NCI-H1105 treated with DMSO at 0.1 percent for 48 hours (cell line): ENCODE measurements around the gene SPRY4.
"Not testable (repeated sequence)": the region's sequence is repeated elsewhere in the genome, so short reads cannot be mapped to it uniquely, and the experiment has no call there.

Experiments
- DNase-seq: peaks from one replicate; lab custom pipeline; 2025; lab: John Stamatoyannopoulos, UW

Gene SPRY4

DNA sequence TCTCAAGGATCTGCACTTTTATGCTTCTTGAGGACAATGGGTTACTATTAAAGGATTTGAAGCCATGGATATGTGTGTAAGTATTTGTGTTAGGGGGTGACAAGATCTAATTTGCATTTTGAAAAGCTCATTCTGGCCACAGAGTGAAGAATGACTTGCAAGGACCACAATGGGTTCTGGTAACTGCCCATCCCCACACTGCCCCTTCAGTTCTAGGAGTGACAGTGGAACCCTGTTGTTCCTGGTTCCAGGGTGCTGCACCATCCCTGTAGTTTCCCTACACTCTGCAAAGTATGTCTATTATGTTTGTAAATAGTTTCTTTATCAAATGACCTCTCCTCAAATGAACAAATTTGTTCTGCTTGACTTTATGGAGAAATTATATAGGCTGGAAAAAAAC lies 9.7 kb upstream of the SPRY4 start:
- DNase-seq = no peak

DNA sequence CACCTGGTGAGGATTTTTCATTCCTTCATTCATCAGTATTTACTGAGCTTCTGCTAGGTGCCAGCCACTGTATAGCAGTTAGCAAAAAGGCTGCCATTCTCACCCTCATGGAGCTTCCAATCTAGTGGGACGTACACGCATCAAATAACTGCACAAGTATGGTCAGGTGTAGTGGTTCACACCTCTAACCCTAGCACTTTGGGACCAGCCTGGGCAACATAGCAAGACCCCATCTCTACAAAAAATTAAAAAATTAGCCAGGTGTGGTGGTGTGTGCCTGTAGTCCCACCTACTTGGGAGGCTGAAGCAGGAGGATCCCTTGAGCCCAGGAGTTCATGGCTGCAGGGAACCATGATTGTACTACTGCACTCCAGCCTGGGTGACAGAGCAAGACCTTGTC lies 8.9 kb upstream of the SPRY4 start:
- DNase-seq = not testable (repeated sequence)

DNA sequence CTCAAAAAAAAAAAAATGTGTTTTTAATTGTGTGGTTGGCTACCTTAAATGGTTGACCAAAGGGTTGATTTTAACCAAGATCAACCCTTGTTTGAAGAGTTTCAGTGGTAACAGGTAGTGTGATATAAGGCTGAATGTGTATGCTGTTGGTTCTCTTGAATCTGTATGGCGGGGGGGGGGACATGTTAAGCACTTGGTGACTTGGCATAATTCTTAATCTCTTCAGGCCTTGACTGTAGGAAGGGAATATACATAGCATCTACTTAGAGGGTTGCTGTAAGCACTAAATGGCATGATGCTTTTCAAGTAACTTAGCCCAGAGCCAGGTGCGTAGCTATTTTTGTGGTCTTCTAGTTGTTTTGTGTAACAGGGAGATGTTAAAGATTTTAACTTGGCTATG lies 5.6 kb upstream of the SPRY4 start:
- DNase-seq = no peak

DNA sequence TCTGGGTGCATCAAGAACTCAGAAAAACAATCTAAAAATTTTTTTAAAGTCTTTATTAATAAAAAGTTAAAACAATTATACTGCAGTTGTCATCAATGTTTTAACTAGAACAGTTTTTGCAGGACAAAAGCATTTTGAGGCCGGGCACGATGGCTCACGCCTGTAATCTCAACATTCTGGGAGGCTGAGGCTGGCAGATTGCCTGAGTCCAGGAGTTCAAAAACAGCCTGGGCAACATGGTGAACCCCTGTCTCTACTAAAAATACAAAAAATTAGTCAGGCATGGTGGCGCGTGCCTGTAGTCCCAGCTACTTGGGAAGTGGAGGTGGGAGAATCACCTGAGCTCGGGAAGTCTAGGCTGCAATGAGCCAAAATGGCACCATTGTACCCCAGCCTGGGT lies 5.2 kb upstream of the SPRY4 start:
- no peak for DNase-seq

DNA sequence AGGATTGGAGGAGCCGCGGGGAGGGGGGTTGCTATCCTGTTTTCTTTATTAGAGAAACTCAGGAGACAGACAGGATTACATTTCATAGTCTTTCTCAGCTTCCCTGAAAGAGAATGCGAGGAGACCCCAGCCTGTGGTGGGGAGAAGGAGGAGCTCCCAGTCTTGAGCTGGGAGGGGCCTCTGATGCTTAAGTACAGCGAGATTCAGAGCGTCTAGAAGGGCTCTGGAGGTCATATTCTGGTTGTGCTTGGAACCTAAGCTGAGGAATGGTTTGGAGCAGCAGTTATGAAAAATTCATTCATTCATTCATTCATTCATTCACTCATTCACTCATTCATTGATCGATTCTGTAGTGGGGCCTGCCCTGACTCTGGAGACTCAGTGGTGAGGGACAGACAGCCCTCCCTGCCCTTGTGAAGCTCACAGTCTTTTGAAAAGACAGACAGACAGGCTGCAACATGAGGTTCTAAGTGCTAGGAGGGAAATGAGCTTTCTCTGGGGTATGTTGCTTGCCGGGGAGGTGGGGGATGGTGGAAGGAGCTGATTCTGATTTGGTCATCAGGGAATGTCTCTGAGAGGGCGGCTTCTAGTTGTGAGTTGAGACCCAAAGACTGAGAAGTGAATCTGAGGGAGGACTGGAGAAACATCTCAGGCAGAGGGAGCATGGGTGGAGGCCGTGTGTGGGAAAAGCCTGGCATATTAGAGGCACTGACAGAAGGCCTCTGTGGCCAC lies 2.5 kb upstream of the SPRY4 start:
- DNase-seq = no peak

DNA sequence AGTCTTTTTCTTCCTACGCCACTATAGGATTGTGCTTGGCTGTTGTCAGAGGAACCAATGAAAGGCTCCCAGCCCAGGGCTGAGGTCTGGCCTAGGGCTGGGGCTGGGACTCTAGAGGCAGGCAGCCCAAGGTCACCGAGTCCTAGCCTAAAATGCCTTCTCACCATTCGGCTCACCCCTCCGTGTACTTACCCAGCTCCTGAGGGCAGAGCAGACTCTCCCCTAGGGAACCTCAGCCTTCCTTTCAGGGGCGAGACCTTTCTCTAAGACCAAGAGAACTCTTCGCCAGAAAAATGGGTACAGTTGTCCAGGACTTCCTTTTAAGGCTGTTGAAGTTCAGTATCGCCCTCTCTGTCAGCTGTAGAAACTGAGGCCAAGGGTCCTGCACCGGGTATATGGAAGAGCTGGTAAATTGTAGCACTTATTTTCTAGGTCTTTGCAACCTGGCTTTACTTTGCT lies 1.7 kb upstream of the SPRY4 start:
- DNase-seq = no peak

DNA sequence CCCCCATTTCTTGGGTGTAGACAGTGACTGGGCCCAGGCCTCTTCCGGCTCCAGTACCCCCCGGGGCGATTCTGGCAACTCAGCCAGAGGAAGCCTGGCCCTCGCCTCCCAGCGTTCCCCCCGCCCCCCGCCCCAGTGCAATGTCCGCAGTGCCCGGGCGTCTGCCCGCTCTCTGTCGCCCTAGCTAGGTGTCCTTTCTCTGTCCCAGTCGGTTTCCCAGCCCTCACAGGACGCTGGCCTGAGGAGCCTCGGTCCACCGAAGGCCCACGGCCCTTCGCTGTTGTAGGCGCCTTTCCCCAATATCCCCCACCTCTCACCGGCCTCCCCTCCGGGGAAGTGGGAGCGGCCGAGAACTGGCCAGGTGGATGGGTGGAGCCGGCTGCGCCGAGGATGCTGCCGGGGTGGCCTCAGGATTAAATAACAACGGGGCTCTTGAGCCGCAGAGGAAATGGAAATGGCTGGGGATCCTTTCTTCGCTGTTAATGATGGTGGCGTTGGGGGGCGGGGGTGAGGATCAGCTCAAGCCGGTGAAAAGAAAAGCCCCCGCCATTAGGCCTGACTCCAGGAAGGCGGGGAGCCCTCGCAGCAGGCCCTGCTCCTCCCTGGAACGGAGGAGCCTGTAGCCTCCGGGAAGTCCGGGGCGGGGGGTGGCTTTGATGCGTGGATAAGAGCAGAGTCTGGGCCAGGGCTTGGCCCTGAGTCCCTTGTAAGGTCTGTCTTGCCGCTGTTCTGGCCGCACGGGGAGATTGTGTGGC lies 1.1 kb upstream of the SPRY4 start:
- peak; percentile 55 for DNase-seq

DNA sequence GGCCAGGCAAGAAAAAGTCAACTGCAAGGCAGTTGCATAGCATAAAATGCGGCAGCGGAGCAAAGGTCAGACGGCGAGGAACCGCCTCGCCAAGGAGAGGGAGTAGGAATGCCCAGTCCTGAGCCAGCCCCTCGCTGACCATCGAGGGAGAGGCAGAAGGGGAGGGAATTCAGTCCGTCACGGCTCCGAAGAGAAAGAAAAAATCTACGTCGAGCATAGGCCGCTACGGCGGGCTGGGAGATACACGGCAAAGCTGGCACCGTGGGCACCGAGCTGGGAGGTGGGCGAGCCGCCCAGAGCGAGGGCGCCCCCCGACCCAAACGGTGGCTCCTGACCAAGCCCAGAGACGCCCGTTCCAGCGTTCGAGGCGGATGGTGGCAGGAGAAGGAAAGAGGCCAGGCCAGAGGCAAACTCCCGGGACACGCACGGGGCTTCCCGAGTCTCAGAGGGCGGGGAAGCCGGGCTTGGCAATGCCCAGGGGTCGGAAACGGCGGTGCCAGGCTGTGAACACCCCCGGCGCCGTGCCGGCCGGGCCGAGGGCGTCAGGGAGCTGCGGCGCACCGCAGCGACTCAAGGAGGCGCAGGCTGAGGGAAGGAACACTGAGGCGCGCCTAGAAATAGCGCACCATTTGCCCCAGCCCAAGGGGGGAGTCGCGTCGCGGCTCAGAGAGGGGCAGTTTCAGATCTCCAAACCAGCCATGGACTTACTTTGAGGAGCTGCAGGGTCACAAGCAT lies 518 bp downstream of the SPRY4 start:
- DNase-seq = peak; percentile 53

DNA sequence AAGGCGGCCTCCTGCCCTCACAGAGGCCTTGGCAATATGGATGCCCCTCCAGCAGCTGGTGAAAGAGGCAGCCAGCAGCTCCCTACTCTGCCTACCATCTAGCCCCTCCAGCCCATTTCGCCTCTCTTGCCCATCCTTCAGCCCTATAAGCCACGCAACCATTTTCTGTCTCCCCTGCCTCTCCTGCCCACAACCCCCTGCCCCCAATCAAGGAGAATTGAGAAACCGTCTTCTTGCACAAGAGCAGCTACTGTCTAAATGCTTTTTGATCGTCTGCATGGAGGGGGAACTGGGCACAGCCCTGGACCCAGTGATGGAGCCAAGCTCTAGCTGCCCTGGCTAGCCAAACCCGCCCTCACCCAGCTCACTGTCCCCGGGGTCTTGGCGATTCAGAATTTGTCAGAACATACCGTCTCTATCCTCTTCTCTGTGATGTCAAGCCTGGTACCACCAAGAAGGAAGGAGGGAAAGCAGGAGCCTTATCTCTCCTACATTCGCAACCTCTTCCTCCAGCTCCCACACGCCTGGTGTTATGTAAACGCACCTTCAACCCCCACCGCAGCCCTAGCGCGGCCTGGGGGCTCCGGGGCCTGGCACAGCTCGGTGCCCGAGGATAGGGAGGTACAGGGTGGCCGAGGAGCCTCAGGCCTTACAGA lies 1.2 kb downstream of the SPRY4 start:
- no peak for DNase-seq

DNA sequence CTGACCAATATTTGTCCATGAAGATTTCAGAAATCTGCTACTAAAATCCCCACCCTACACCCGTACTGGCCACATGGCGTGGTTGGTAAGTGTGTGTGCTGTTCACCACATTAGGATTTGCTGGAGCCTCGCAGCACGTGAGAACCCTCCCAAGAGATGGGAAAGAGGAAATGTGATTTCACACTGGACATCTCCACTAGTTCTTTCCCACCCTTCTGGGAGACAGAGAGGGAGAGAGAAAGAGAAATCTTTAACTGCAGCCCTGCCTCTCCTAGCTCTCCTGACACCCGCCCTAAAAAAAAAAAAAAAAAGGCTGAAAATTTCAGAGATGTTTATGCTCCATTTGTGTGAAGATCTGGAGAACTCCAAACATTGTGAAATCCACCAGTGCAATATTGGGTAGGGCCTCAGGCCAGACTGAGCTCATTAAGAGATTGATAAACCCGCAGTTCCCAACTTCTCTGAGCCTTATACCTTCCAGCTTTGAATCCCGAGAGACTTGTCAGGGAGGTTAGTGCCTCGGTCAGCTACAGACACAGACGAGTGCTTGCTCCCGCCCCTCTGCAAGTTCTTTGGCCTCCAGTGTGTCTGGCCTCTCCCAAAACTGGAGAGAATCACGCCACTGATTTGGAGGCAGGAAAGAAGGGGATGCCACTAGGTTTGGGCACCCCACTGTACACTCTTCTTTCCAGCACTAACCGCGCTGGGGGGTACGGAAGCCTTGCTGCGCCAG lies 1.9 kb downstream of the SPRY4 start:
- no peak for DNase-seq

DNA sequence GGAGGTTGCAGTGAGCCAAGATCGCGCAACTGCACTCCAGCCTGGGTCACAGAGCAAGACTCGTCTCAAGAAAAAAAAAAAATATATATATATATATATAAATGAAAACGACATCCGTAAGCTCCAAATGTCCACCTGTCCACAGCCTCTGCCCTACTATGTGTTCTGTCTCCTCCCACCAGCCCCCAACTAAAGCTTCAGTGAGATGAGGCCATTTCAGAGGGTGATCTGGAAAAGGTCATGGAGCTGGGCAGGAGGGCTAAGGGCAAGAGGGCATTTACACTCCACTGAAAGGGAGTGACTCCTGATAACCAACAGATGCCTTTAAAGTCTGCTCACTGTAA lies 2.4 kb downstream of the SPRY4 start:
- no peak for DNase-seq

DNA sequence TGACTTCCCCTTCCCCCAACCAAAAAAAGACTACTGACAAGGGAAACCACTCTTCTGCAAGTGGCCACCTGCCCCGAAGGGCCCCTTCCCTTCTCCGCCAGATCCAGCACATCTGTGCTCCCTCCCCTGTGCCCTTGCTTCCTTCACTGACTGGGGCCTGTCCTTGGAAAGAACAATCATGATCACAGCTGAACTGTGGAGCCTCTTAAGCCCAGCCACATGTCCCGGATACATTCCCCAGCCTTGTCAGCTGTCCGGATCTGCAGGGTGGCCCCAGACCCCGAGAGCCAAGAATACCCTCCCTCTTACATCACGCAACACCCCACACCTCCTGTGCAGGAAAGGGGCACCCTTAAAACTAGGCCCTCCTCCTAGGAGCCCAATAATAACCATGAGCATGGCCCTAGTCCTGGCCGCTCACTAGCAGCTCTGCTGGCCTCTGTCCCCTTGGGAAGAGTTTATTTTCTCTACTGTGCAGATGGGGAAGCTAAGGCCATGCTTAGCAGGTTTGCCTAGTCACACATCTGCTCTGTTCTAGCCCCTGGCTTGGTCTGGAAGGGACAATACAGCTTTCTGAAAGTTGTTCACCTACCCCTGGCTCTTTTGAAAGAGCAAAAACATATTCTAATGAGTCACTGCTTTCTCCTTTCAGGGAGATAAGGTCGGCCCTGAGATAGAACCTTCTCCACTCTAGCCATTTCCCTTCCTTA lies 3.8 kb downstream of the SPRY4 start:
- DNase-seq = no peak

DNA sequence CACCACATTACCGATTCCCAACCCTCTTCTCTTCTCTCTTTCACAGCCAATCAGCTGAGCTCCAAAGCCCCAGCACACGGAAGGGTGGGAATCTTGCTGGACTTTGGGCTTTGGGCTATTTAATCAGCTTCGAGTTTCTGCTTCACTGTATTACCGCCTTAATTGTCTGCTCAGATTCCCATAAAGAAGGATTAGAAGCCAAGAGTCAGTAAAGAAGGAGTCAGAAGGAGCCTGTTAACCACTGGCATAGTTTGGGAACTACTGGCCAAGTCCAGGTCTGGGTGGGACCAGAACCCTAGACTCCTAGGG lies 4.4 kb downstream of the SPRY4 start:
- no peak for DNase-seq

DNA sequence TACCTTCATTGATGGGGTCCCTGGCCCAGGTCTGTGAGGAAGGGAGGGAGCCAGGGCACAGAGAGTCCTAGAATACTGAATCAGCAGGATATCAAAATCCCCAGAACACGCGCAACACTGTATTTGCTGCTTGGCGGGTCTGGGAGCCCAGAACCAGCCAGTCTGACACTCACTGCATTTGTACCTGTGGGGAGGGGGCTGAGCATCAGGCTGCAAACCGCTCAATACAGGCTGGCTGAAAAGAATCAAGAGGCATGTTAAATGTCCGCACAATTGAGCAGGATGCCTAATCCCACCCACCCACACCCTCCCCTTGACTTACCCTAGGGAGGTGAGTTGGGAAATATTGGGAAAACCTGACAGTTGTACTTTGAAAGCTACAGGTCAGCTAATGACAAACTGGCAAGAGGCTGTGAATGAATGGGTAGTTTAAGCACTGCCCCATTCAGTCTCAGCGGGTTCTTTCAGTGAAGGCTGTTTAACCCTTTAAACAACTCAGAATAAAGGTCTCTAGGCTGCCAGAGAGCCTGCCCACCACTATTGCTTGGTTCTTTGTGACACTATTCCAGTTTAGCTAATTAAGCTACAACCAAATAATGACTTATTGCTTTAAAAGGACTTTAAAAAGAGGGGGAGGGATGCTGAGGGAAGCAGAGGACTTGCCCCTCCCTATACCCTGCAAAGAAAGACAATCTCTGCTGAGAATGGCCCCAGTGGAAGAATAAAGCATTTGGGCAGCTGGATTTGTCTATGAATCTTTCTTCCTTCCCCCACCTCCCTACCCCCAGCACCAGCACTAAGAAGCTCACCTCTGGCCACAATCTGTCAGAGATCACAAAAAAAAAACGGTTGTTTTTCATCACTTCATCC lies 5.0 kb downstream of the SPRY4 start:
- DNase-seq = no peak

DNA sequence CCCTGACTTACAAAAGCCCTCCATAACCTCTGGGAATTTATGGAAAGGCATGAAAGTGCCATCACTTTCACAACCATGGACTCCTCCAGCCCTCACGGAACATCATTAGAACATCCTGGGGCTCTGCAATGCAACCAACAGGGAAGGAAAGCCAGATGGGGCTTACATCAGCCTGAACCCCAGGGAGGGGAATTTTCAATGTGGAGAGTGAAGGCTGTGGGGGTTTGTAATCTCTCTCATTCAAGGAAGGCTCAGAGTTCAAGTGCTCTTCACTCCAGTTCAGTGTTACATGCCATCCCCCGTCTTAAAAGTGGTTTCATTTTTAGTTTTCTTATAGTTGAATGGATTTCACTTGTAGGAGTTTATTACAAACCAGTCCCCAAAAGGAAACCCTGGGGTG lies 5.7 kb downstream of the SPRY4 start:
- DNase-seq = no peak

DNA sequence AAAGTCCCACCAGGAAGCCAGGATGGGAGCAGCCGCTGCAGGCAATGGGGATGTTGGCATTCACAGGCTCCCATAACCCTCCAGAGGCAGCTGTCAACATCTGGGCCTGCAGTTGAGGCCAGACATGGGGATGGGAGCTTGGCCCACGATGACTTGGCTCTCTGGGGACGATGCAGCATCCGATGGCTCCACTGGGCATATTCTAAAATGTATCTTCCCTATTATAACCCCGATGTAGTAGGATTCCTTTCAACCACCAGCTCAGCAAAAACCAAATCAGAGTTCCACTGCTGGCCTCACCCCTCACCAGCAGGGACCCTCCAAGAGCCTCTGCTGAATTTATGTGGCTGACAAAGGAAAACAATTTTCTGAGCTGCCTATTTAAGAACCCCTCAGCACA lies 7.1 kb downstream of the SPRY4 start:
- DNase-seq = no peak

DNA sequence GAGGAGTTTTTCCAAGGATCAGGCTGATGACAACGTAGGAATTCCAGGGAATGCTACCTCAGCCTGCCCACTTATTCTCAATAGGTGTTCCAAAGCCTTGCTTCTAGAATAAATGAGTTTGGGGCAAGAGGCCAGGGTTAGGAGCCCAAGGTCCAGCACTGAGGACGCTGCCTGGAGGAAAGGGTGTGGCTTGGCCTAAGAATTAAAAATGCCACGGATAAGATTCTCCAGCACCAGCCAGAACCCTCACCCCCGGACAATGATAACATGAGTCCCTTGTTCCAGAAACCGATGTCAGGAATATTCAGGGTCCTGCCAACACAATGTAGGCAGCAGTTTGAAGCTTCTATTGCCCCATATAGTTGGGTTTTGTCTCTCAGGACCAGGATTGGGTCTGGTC lies 7.6 kb downstream of the SPRY4 start:
- DNase-seq = no peak

DNA sequence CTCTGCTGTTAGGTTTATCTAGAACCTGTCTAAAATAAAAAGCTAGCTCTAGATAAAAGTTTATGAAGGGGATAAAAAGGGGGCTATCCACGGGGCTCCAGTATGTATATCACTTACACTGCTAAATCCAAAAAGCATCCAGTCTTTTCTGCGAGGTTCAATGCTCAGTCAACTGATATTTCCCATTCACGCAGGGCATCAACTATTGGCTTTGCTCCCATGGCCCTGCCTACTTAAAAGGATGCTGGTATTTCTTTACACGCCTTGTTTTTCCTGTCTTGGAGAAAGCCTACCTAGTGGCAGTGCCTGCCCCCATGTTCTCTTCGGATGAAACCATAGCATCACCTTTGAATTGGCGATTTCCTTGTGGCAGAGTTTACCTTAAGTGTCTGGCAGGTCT lies 8.1 kb downstream of the SPRY4 start:
- DNase-seq = no peak

DNA sequence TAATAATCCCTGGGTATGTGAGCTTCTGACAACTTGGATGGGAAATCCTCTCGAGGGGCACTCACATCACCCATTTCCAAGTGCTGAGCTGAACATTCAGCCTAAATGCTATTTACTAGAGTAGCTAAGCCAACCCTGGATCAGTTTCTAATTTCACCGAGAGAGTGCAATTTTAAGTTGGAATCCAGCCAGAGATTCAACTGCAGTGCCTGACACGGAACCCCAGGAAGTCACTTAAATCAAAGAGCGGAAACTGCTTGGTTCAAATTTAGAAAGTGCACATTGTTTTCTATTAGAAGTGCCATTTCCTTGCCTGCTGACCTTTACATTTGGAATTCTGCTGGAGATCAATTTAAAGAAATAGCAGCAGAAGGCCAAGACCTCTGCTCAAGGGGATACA lies 8.8 kb downstream of the SPRY4 start:
- DNase-seq = peak; percentile 78

DNA sequence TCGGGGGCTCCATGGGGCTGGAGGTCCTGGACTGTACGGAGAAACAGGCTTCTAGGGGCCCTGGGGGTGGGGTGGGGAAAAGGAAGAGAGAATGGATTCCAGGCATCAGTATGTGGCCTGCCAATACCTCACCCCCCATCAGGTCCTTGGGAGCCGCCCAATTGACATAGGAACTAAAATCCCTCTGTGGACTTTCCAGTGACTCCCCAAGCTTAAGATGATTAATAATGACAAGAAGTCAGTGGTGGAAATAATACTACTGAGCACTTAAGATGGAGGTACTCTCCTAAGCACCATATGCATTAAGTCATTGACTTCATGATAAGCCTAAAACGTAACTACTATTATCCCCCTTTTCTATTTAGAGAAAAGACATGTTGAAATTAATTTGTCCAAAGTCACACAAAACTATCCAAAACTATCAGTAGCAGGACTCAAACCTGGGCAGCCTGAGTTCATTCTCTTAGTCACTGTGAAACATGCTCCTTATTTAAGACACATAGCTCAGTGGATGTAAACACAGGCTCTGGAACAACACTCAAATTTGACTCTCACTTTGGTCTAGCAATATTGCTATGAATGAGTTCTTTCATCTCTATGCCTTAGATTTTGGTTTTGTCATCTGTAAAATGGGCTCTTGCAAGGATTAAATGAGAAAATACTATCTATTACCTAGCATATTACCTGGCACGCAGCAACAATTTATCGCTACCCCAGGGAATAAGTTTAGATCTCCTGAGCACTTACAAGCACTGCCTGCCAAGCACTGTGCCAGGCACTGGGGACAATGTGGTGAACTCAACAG lies 9.5 kb downstream of the SPRY4 start:
- DNase-seq = no peak
